Measurements from ENCODE around the gene ARNT2.

- TF ChIP-seq CTCF (IDR thresholded peaks at IDR 0.05) = no peak
- TF ChIP-seq CREB1 (CRISPR knock-in tag; IDR thresholded peaks at IDR 0.05) = no peak
- no peak for TF ChIP-seq MLX (CRISPR knock-in tag; IDR thresholded peaks at IDR 0.05)
- TF ChIP-seq, protein P1, sequence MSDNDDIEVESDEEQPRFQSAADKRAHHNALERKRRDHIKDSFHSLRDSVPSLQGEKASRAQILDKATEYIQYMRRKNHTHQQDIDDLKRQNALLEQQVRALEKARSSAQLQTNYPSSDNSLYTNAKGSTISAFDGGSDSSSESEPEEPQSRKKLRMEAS (CRISPR knock-in tag; IDR thresholded peaks at IDR 0.05) = no peak
- no peak for TF ChIP-seq ATF1 (CRISPR knock-in tag; IDR thresholded peaks at IDR 0.05)
- no peak for TF ChIP-seq CREM (CRISPR knock-in tag; IDR thresholded peaks at IDR 0.05)
- TF ChIP-seq, protein P2, sequence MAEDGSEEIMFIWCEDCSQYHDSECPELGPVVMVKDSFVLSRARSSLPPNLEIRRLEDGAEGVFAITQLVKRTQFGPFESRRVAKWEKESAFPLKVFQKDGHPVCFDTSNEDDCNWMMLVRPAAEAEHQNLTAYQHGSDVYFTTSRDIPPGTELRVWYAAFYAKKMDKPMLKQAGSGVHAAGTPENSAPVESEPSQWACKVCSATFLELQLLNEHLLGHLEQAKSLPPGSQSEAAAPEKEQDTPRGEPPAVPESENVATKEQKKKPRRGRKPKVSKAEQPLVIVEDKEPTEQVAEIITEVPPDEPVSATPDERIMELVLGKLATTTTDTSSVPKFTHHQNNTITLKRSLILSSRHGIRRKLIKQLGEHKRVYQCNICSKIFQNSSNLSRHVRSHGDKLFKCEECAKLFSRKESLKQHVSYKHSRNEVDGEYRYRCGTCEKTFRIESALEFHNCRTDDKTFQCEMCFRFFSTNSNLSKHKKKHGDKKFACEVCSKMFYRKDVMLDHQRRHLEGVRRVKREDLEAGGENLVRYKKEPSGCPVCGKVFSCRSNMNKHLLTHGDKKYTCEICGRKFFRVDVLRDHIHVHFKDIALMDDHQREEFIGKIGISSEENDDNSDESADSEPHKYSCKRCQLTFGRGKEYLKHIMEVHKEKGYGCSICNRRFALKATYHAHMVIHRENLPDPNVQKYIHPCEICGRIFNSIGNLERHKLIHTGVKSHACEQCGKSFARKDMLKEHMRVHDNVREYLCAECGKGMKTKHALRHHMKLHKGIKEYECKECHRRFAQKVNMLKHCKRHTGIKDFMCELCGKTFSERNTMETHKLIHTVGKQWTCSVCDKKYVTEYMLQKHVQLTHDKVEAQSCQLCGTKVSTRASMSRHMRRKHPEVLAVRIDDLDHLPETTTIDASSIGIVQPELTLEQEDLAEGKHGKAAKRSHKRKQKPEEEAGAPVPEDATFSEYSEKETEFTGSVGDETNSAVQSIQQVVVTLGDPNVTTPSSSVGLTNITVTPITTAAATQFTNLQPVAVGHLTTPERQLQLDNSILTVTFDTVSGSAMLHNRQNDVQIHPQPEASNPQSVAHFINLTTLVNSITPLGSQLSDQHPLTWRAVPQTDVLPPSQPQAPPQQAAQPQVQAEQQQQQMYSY (CRISPR knock-in tag; IDR thresholded peaks at IDR 0.05) = no peak
- TF ChIP-seq, protein P3, sequence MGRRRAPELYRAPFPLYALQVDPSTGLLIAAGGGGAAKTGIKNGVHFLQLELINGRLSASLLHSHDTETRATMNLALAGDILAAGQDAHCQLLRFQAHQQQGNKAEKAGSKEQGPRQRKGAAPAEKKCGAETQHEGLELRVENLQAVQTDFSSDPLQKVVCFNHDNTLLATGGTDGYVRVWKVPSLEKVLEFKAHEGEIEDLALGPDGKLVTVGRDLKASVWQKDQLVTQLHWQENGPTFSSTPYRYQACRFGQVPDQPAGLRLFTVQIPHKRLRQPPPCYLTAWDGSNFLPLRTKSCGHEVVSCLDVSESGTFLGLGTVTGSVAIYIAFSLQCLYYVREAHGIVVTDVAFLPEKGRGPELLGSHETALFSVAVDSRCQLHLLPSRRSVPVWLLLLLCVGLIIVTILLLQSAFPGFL (CRISPR knock-in tag; IDR thresholded peaks at IDR 0.05; ENCODE audit: borderline replicate concordance) = no peak
- no peak for TF ChIP-seq ESRRA (CRISPR knock-in tag; IDR thresholded peaks at IDR 0.05; ENCODE audit: borderline replicate concordance)
- TF ChIP-seq, protein P4, sequence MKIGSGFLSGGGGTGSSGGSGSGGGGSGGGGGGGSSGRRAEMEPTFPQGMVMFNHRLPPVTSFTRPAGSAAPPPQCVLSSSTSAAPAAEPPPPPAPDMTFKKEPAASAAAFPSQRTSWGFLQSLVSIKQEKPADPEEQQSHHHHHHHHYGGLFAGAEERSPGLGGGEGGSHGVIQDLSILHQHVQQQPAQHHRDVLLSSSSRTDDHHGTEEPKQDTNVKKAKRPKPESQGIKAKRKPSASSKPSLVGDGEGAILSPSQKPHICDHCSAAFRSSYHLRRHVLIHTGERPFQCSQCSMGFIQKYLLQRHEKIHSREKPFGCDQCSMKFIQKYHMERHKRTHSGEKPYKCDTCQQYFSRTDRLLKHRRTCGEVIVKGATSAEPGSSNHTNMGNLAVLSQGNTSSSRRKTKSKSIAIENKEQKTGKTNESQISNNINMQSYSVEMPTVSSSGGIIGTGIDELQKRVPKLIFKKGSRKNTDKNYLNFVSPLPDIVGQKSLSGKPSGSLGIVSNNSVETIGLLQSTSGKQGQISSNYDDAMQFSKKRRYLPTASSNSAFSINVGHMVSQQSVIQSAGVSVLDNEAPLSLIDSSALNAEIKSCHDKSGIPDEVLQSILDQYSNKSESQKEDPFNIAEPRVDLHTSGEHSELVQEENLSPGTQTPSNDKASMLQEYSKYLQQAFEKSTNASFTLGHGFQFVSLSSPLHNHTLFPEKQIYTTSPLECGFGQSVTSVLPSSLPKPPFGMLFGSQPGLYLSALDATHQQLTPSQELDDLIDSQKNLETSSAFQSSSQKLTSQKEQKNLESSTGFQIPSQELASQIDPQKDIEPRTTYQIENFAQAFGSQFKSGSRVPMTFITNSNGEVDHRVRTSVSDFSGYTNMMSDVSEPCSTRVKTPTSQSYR (CRISPR knock-in tag; IDR thresholded peaks at IDR 0.05) = no peak
- no peak for TF ChIP-seq PRRX2 (CRISPR knock-in tag; IDR thresholded peaks at IDR 0.05)
- TF ChIP-seq, protein P5, sequence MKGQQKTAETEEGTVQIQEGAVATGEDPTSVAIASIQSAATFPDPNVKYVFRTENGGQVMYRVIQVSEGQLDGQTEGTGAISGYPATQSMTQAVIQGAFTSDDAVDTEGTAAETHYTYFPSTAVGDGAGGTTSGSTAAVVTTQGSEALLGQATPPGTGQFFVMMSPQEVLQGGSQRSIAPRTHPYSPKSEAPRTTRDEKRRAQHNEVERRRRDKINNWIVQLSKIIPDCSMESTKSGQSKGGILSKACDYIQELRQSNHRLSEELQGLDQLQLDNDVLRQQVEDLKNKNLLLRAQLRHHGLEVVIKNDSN (CRISPR knock-in tag; IDR thresholded peaks at IDR 0.05) = no peak
- TF ChIP-seq ZNF121 (CRISPR knock-in tag; IDR thresholded peaks at IDR 0.05) = no peak
Measured at GRCh38 chr15:80559320-80559693, 155.1 kb downstream of the ARNT2 start.
